ENCODE data around the gene PARD6A. TPM values are rescaled to one million over a fixed set of nuclear protein-coding genes. Genes with fewer than 3 reads are reported as not detected.

Gene PARD6A
- total RNA-seq, 2 donors from 2014 or later: 2.6 to 3.7 TPM

DNA sequence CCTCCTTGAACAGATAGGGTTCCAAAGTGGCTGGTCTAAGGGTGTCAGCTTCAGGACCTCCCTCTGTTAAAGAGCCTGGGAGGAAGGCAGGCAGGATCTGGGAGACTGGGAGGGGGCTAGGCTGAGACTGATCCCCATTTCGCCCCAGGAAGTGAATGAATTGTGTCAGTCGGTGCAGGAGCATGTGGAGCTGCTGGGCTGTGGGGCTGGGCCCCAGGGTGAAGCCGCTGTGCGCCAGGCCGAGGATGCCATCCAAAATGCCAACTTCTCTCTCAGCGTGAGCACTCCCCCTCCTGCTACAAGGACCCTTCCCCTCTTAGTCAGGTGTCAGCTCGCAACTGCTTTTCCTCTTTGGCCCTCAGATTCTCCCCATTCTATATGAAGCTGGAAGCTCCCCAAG lies 9.7 kb upstream of the PARD6A start:
- Mint-ChIP-seq H3K27me3 (ENCODE audit: insufficient read depth) (peaks cover 78% of the 10 kb centered on the region), H3K9me3 (no peaks in the 10 kb centered on the region), H3K27ac (no peak overlapping the region), H3K36me3 (ENCODE audit: low read depth) (peaks cover 4% of the 10 kb centered on the region), H3K4me3 (no peak overlapping the region), H3K4me1 (peaks cover 2% of the 10 kb centered on the region)
- no peaks in the 10 kb centered on the region for H3K4me1 ChIP-seq (ENCODE audit: control insufficient read depth, insufficient read depth, low read length)
- H3K36me3 ChIP-seq (ENCODE audit: control insufficient read depth, insufficient read depth, low read length): no peaks in the 10 kb centered on the region
- H3K27ac ChIP-seq (ENCODE audit: low read depth, low read length): no peak overlapping the region
- TF ChIP-seq, protein P1, sequence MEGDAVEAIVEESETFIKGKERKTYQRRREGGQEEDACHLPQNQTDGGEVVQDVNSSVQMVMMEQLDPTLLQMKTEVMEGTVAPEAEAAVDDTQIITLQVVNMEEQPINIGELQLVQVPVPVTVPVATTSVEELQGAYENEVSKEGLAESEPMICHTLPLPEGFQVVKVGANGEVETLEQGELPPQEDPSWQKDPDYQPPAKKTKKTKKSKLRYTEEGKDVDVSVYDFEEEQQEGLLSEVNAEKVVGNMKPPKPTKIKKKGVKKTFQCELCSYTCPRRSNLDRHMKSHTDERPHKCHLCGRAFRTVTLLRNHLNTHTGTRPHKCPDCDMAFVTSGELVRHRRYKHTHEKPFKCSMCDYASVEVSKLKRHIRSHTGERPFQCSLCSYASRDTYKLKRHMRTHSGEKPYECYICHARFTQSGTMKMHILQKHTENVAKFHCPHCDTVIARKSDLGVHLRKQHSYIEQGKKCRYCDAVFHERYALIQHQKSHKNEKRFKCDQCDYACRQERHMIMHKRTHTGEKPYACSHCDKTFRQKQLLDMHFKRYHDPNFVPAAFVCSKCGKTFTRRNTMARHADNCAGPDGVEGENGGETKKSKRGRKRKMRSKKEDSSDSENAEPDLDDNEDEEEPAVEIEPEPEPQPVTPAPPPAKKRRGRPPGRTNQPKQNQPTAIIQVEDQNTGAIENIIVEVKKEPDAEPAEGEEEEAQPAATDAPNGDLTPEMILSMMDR (conservative IDR thresholded peaks at IDR 0.05): no peak
- WGBS, 2 experiments (ENCODE audit: insufficient coverage in 1 of 2, insufficient read length in 1 of 2): 90 to 97% methylated on average over 6 to 7 of the region's 7 CpGs
- no peak overlapping the region for H3K4me3 ChIP-seq (ENCODE audit: low read length)
- peaks cover 7% of the 10 kb centered on the region for H3K27me3 ChIP-seq (ENCODE audit: control insufficient read depth, insufficient read depth, low read length, poor library complexity, severe bottlenecking)
- no peaks in the 10 kb centered on the region for H3K9me3 ChIP-seq (ENCODE audit: control insufficient read depth, low read length)
- DNase-seq: no peak
- H3K9ac ChIP-seq (ENCODE audit: extremely low read depth, low read length, poor library complexity, severe bottlenecking): no peak overlapping the region

DNA sequence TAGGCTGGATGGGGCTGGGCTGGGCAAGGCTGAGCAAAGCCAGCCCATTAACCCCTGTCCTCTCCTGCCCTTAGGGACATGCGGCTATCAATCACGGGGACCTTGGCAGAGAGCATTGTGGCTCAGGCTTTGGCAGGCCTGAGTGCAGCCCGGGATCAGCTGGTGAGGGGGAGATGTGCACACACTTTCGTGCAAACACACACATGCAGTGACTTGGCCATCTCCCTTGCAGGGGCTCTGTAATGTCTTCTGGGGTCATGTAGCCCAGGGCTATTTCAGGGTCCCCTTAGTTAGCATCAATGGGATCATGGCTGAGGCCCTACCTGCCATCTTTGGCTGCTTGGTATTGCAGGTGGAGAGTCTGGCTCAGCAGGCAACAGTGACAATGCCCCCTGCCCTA lies 8.9 kb upstream of the PARD6A start:
- WGBS, 2 experiments (ENCODE audit: insufficient coverage in 1 of 2, insufficient read length in 1 of 2): 82 to 91% methylated on average over 4 of the region's 4 CpGs
- H3K27me3 ChIP-seq (ENCODE audit: control insufficient read depth, insufficient read depth, low read length, poor library complexity, severe bottlenecking): peaks cover 7% of the 10 kb centered on the region

DNA sequence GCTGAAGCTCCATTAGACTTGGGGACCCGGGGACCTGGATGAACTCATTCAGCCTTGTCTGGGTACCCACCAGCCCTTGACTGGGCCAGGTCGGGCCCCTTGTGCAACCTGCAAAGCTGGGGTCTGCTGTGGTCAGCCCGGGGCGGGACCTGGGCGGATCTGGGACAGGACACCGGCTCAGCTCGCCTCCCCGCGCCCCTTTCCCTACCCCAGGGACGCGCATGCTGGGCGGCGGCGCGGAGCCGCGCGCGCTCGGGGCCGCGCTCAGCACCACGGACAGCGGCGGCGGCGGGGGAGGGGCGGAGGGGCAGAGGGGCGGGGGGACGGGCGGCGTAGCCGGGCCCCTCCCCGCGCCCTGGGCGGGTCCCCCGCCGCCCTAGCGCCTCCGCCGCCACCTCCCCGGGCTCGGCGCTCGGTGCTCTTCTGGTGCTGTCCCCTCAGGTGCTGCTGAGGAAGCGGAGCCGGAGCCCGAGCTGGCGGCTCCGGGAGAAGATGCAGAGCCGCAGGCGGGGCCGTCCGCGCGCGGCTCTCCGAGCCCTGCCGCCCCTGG lies 8.1 kb upstream of the PARD6A start:
- H3K27ac Mint-ChIP-seq: no peak overlapping the region
- H3K27me3 ChIP-seq (ENCODE audit: control insufficient read depth, insufficient read depth, low read length, poor library complexity, severe bottlenecking): peaks cover 7% of the 10 kb centered on the region
- H3K9me3 ChIP-seq (ENCODE audit: control insufficient read depth, low read length): no peaks in the 10 kb centered on the region
- WGBS, 2 experiments (ENCODE audit: insufficient coverage in 1 of 2, insufficient read length in 1 of 2): 3 to 11% methylated on average over 9 to 39 of the region's 59 CpGs
- H3K4me3 Mint-ChIP-seq: no peak overlapping the region
- no peaks in the 10 kb centered on the region for H3K9me3 Mint-ChIP-seq
- no peak overlapping the region for H3K9ac ChIP-seq (ENCODE audit: extremely low read depth, low read length, poor library complexity, severe bottlenecking)
- TF ChIP-seq, protein P1 (conservative IDR thresholded peaks at IDR 0.05): no peak
- H3K36me3 ChIP-seq (ENCODE audit: control insufficient read depth, insufficient read depth, low read length): no peaks in the 10 kb centered on the region
- H3K4me3 ChIP-seq (ENCODE audit: low read length): no peak overlapping the region
- H3K27ac ChIP-seq (ENCODE audit: low read depth, low read length): no peak overlapping the region
- H3K36me3 Mint-ChIP-seq (ENCODE audit: low read depth): peaks cover 4% of the 10 kb centered on the region
- H3K27me3 Mint-ChIP-seq (ENCODE audit: insufficient read depth): peaks cover 62% of the 10 kb centered on the region
- peak; percentile 88 for DNase-seq
- H3K4me1 ChIP-seq (ENCODE audit: control insufficient read depth, insufficient read depth, low read length): no peaks in the 10 kb centered on the region
- peaks cover 2% of the 10 kb centered on the region for H3K4me1 Mint-ChIP-seq

More for the DNA sequence above, 8.9 kb upstream of the PARD6A start:
- no peak for DNase-seq
- peaks cover 4% of the 10 kb centered on the region for H3K36me3 Mint-ChIP-seq (ENCODE audit: low read depth)
- H3K36me3 ChIP-seq (ENCODE audit: control insufficient read depth, insufficient read depth, low read length): no peaks in the 10 kb centered on the region
- no peaks in the 10 kb centered on the region for H3K4me1 ChIP-seq (ENCODE audit: control insufficient read depth, insufficient read depth, low read length)
- no peaks in the 10 kb centered on the region for H3K9me3 Mint-ChIP-seq
- peaks cover 2% of the 10 kb centered on the region for H3K4me1 Mint-ChIP-seq
- H3K27me3 Mint-ChIP-seq (ENCODE audit: insufficient read depth): peaks cover 70% of the 10 kb centered on the region
- no peaks in the 10 kb centered on the region for H3K9me3 ChIP-seq (ENCODE audit: control insufficient read depth, low read length)
- no peak overlapping the region for H3K27ac Mint-ChIP-seq
- H3K9ac ChIP-seq (ENCODE audit: extremely low read depth, low read length, poor library complexity, severe bottlenecking): no peak overlapping the region
- no peak overlapping the region for H3K27ac ChIP-seq (ENCODE audit: low read depth, low read length)
- H3K4me3 Mint-ChIP-seq: no peak overlapping the region
- TF ChIP-seq, protein P1 (conservative IDR thresholded peaks at IDR 0.05): no peak
- no peak overlapping the region for H3K4me3 ChIP-seq (ENCODE audit: low read length)

Measured in endodermal cell (in vitro differentiated cells).